Osteoblast (primary cell): Measurements from ENCODE around the gene SLC5A7. TPM values are rescaled to one million over a fixed set of nuclear protein-coding genes. Genes with fewer than 3 reads are reported as not detected.

Source experiments
- DNase-seq: peaks from one replicate; pipeline ENCODE4 v3.0.0; 2011; ENCODE audit warnings: low spot score, mixed read lengths; ENCODE audit not compliant: insufficient read length; ENCODE audit errors: missing footprints
- H2AFZ ChIP-seq: 2 replicates; pipeline ENCODE4 v1.6.0; 2011; ENCODE audit warnings: mild to moderate bottlenecking, low read length
- H3K27ac ChIP-seq: 2 replicates; pipeline ENCODE4 v1.5.1; 2011; ENCODE audit warnings: mild to moderate bottlenecking, low read depth, low read length, moderate library complexity
- H3K27me3 ChIP-seq: 2 replicates; pipeline ENCODE4 v1.6.0; 2012; ENCODE audit warnings: mild to moderate bottlenecking, control low read depth, inconsistent platforms, low read length, moderate library complexity; ENCODE audit not compliant: insufficient read depth
- H3K36me3 ChIP-seq: 2 replicates; pipeline ENCODE4 v1.5.1; 2011; ENCODE audit warnings: mild to moderate bottlenecking, low read length, control low read depth, moderate library complexity; ENCODE audit not compliant: insufficient read depth
- H3K4me1 ChIP-seq: 2 replicates; pipeline ENCODE4 v1.5.1; 2011; ENCODE audit warnings: mild to moderate bottlenecking, low read length, control low read depth, moderate library complexity; ENCODE audit not compliant: insufficient read depth
- H3K4me2 ChIP-seq: 2 replicates; pipeline ENCODE4 v1.6.0; 2011; ENCODE audit warnings: mild to moderate bottlenecking, low read length; ENCODE audit not compliant: insufficient read depth
- H3K4me3 ChIP-seq: fragments of 200-600 bp; sonication (generic); 3 replicates; pipeline ENCODE4 v1.5.1; 2012; ENCODE audit warnings: mild to moderate bottlenecking, low read length, inconsistent platforms; ENCODE audit not compliant: insufficient read depth
- H3K79me2 ChIP-seq: 2 replicates; pipeline ENCODE4 v1.6.0; 2012; ENCODE audit warnings: mild to moderate bottlenecking, low read length, control low read depth, inconsistent platforms; ENCODE audit not compliant: insufficient read depth
- H3K9me3 ChIP-seq: 2 replicates; pipeline ENCODE4 v1.5.1; 2011; ENCODE audit warnings: low read depth, low read length, control low read depth
- H4K20me1 ChIP-seq: 2 replicates; pipeline ENCODE4 v1.6.0; 2012; ENCODE audit warnings: mild to moderate bottlenecking, low read length, control low read depth; ENCODE audit not compliant: insufficient read depth
- CTCF ChIP-seq: IDR thresholded peaks from 2 replicates; pipeline ENCODE4 v1.5.1; 2011; ENCODE audit warnings: mild to moderate bottlenecking, low read depth, low read length, moderate library complexity; ENCODE audit errors: extremely low read depth
- total RNA-seq: library from RNA; depleted of rRNA; stranded (reverse); fragments of >200 nt; gene quantifications from 2 replicates; pipeline ENCODE4 v1.2.3, GENCODE V29; 2012

Gene SLC5A7
- total RNA-seq, 1 donor, result not detected

- Histone ChIP-seq H4K20me1 (no peaks in the 10 kb centered on the region), H3K27ac (no peak overlapping the region), H3K79me2 (no peaks in the 10 kb centered on the region), H3K9me3 (no peaks in the 10 kb centered on the region), H3K4me1 (no peaks in the 10 kb centered on the region), H3K27me3 (no peaks in the 10 kb centered on the region), H3K4me3 (no peak overlapping the region), H3K36me3 (no peaks in the 10 kb centered on the region), H2AFZ (no peak overlapping the region), H3K4me2 (no peak overlapping the region)
- no peak for DNase-seq
- TF ChIP-seq CTCF, result no peak
These were observed 45.2 kb downstream of the SLC5A7 start for GRCh38 chr2:108031471-108031941.

GRCh38 chr2:108034843-108035242, 48.5 kb downstream of the SLC5A7 start:
- no peak for DNase-seq
- Histone ChIP-seq H3K4me3 (no peak overlapping the region), H3K9me3 (no peaks in the 10 kb centered on the region), H3K4me2 (no peak overlapping the region), H2AFZ (no peak overlapping the region), H3K36me3 (no peaks in the 10 kb centered on the region), H3K27me3 (no peaks in the 10 kb centered on the region), H3K4me1 (no peaks in the 10 kb centered on the region), H4K20me1 (no peaks in the 10 kb centered on the region), H3K79me2 (no peaks in the 10 kb centered on the region), H3K27ac (no peak overlapping the region)
- TF ChIP-seq CTCF, result no peak

GRCh38 chr2:108048752-108049151, 62.4 kb downstream of the SLC5A7 start:
- Histone ChIP-seq H3K79me2 (no peaks in the 10 kb centered on the region), H3K36me3 (no peaks in the 10 kb centered on the region), H3K9me3 (no peaks in the 10 kb centered on the region), H2AFZ (no peak overlapping the region), H3K4me2 (no peak overlapping the region), H3K27me3 (no peaks in the 10 kb centered on the region), H3K4me3 (no peak overlapping the region), H4K20me1 (no peaks in the 10 kb centered on the region), H3K4me1 (no peaks in the 10 kb centered on the region), H3K27ac (no peak overlapping the region)
- no peak for DNase-seq
- no peak for TF ChIP-seq CTCF

GRCh38 chr2:108058576-108059137, 72.3 kb downstream of the SLC5A7 start:
- H2AFZ ChIP-seq, result no peak overlapping the region
- H3K36me3 ChIP-seq, result no peaks in the 10 kb centered on the region
- H3K4me2 ChIP-seq, result no peak overlapping the region
- no peaks in the 10 kb centered on the region for H3K4me1 ChIP-seq
- TF ChIP-seq CTCF, result no peak
- no peak for DNase-seq
- no peaks in the 10 kb centered on the region for H3K27me3 ChIP-seq
- H3K27ac ChIP-seq, result no peak overlapping the region
- H3K9me3 ChIP-seq, result no peaks in the 10 kb centered on the region
- no peaks in the 10 kb centered on the region for H3K79me2 ChIP-seq
- H3K4me3 ChIP-seq, result no peak overlapping the region
- no peaks in the 10 kb centered on the region for H4K20me1 ChIP-seq
